Measurements from ENCODE around the gene DHX15.

The DHX15 gene

GRCh38 chr4:24508541-24508940 is 75.8 kb downstream of the DHX15 start:
- TF ChIP-seq YY1 (IDR thresholded peaks at IDR 0.05; ENCODE audit: low read depth) (no peak), RAD21 (IDR thresholded peaks at IDR 0.05; ENCODE audit: low read depth) (no peak), USF1 (IDR thresholded peaks at IDR 0.05) (no peak), CREB1 (IDR thresholded peaks at IDR 0.05; ENCODE audit: low read depth) (no peak), NFIC (IDR thresholded peaks at IDR 0.05) (no peak), FOXM1 (IDR thresholded peaks at IDR 0.05; ENCODE audit: borderline replicate concordance, low read depth) (no peak), CEBPB (IDR thresholded peaks at IDR 0.05) (no peak), TEAD4 (IDR thresholded peaks at IDR 0.05) (no peak), ZBTB7A (IDR thresholded peaks at IDR 0.05; ENCODE audit: low read depth) (no peak), TAF1 (IDR thresholded peaks at IDR 0.05; ENCODE audit: low read depth) (no peak), REST (IDR thresholded peaks at IDR 0.05; ENCODE audit: low read depth) (no peak), EGR1 (IDR thresholded peaks at IDR 0.05) (no peak), EP300 (IDR thresholded peaks at IDR 0.05; ENCODE audit: borderline replicate concordance) (no peak), MAX (IDR thresholded peaks at IDR 0.05) (no peak), TCF12 (IDR thresholded peaks at IDR 0.05; ENCODE audit: low read depth) (no peak)

- TF ChIP-seq TEAD4 (IDR thresholded peaks at IDR 0.05), result no peak
- no peak for TF ChIP-seq FOXM1 (IDR thresholded peaks at IDR 0.05; ENCODE audit: borderline replicate concordance, low read depth)
- TF ChIP-seq TAF1 (IDR thresholded peaks at IDR 0.05; ENCODE audit: low read depth), result no peak
- TF ChIP-seq USF1 (IDR thresholded peaks at IDR 0.05), result no peak
- TF ChIP-seq EP300 (IDR thresholded peaks at IDR 0.05; ENCODE audit: borderline replicate concordance), result no peak
- TF ChIP-seq REST (IDR thresholded peaks at IDR 0.05; ENCODE audit: low read depth), result no peak
Observed at GRCh38 chr4:24507439-24507838, 76.9 kb downstream of the DHX15 start.

- TF ChIP-seq TEAD4 (IDR thresholded peaks at IDR 0.05) (no peak), TAF1 (IDR thresholded peaks at IDR 0.05; ENCODE audit: low read depth) (no peak), FOXM1 (IDR thresholded peaks at IDR 0.05; ENCODE audit: borderline replicate concordance, low read depth) (no peak)
Observed at GRCh38 chr4:24497221-24497620, 87.1 kb downstream of the DHX15 start.

- TF ChIP-seq CREB1 (IDR thresholded peaks at IDR 0.05; ENCODE audit: low read depth) (no peak), RAD21 (IDR thresholded peaks at IDR 0.05; ENCODE audit: low read depth) (no peak), YY1 (IDR thresholded peaks at IDR 0.05; ENCODE audit: low read depth) (no peak), MAX (IDR thresholded peaks at IDR 0.05) (no peak), ZBTB7A (IDR thresholded peaks at IDR 0.05; ENCODE audit: low read depth) (no peak), NFIC (IDR thresholded peaks at IDR 0.05) (no peak), EP300 (IDR thresholded peaks at IDR 0.05; ENCODE audit: borderline replicate concordance) (no peak), CEBPB (IDR thresholded peaks at IDR 0.05) (no peak), FOXM1 (IDR thresholded peaks at IDR 0.05; ENCODE audit: borderline replicate concordance, low read depth) (no peak), TEAD4 (IDR thresholded peaks at IDR 0.05) (no peak), TCF12 (IDR thresholded peaks at IDR 0.05; ENCODE audit: low read depth) (no peak), REST (IDR thresholded peaks at IDR 0.05; ENCODE audit: low read depth) (no peak), TAF1 (IDR thresholded peaks at IDR 0.05; ENCODE audit: low read depth) (no peak), USF1 (IDR thresholded peaks at IDR 0.05) (no peak), EGR1 (IDR thresholded peaks at IDR 0.05) (no peak)
Observed at GRCh38 chr4:24496597-24496996, 87.8 kb downstream of the DHX15 start.
